HG03196 (cell line): ENCODE measurements around the gene PHF3.

Experiments used
- ATAC-seq: cut with Tn5 transposase; IDR thresholded peaks from one replicate; pipeline ENCODE4 v1.9.1; 2021; ENCODE audit not compliant: unreplicated experiment

Gene PHF3

GRCh38 chr6:63643862-63644261, 8.3 kb downstream of the PHF3 start:
- ATAC-seq, result no peak

- no peak for ATAC-seq
These were observed 9.2 kb downstream of the PHF3 start for GRCh38 chr6:63644668-63645326.

DNA sequence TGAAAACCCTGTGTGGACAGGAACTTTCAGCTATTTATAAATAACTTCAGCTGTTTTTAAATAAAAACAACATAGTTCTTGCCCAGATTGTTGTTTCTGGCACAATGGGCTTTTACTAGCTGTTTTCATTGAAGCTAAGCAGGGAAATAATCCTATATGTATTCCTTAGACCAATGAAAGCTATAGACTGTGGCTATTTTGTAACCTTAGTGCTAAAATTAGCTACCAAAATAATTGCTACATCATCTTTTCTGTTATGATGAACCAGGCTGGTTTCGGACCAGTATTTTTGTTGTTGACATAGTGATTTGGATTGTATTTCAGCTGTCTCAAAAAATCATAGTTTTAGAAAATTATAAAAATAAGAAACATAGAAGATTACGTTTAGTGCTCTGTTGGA, 13.7 kb downstream of the PHF3 start:
- no peak for ATAC-seq

DNA sequence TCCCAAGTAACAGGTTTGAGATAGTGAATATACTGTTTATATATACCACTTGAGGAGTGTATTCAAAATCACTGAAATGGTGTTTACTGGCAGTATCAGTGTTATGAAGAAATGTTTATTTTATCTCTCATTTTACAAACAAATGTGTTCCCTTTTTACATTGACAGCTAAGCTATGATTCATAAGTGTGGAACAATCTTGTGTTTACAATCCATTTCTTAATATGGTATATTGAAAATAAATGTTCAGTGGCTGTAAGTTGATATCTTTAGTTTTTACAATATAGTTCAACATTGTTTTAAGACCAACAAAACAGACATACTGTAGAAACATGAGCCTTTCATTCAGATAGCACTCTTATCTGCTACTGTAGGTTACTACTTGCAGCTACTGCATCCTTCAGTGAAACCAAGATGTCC, 14.3 kb downstream of the PHF3 start:
- ATAC-seq, result no peak

GRCh38 chr6:63652980-63653379, 17.4 kb downstream of the PHF3 start:
- ATAC-seq, result no peak

DNA sequence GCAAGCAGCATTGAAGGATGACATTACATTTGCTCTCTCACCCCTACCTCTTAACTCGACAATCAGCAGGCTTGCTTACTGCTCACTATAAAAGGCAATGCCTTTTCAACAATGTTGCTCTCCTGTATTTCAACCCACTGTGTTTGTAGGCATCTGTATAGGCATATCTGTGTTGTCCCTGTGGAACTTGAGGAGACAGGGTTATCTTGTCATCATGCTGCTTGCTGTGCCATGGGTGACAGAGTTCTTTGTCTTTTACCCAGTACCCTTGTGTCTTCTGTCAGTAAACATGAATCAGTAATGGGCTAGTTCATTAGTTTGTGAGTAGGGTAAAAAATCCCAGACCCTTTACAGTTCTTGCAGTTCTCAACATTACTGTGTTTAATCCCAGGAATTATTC, 25.2 kb downstream of the PHF3 start:
- ATAC-seq, result no peak

GRCh38 chr6:63661769-63662168, 26.2 kb downstream of the PHF3 start:
- ATAC-seq, result no peak

DNA sequence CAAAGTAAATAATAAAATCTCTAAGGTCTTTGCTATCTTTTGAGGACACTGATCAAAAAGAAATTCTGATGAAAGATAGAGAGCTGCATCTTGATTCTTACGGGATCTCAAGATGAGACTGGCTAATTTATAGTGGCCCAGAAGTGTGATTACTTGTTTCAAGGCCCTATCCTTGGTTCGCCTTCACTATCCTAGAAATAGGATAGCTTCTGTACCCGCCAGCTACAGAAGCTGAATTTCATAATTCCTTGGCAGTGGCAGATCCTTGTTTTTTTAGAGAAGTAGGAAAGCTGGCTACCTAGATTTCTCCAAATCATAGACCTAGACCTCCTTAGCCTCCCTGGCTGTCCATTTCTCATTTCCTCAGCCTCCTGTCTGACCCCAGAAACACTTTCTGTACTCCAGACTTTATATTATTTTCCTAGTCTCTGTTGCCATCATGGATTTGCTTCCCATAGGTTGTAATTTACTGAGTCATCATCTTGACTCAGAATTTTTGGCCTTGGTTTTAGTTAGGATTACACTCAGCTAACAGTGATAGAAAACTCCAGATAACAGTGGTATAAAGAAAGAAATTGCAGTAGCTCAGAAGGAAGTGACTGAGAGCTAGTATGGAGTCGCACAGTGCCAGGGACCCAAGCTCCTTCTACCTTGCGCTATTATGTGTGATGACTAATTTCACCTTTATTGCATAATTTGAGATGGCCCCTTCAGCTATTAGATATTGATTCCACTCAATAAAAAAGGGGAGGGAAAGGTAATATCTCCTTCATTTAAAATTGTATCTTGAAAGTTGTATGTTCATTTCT, 27.7 kb downstream of the PHF3 start:
- ATAC-seq, result no peak

- ATAC-seq, result no peak
These were observed 28.3 kb downstream of the PHF3 start for GRCh38 chr6:63663956-63664281.

- no peak for ATAC-seq
These were observed 35.6 kb downstream of the PHF3 start for GRCh38 chr6:63671098-63671754.

- ATAC-seq, result no peak
These were observed 37.1 kb downstream of the PHF3 start for GRCh38 chr6:63672582-63673129.

- no peak for ATAC-seq
These were observed 38.1 kb downstream of the PHF3 start for GRCh38 chr6:63673692-63674091.

DNA sequence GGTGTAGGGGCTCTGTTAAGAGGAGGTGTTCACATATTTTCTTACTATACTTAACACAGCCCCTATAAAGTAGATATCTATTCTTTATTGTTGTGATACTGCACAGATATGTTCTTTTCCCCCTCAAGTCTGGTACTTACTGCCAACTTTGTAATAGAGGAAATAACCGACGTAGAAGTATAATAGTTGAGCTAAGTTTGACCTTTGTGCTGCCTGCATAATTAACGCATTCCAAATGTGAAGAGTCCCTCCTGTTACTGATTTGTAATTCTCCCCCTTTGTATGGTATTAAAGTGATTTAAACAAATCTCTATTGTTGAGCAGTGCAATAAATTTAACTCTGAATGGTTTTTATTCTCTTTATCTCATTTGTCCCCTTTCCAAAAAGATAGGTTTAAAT, 39.0 kb downstream of the PHF3 start:
- ATAC-seq, result no peak

- no peak for ATAC-seq
These were observed 39.5 kb downstream of the PHF3 start for GRCh38 chr6:63675138-63675537.

GRCh38 chr6:63676412-63677114, 41.0 kb downstream of the PHF3 start:
- no peak for ATAC-seq

DNA sequence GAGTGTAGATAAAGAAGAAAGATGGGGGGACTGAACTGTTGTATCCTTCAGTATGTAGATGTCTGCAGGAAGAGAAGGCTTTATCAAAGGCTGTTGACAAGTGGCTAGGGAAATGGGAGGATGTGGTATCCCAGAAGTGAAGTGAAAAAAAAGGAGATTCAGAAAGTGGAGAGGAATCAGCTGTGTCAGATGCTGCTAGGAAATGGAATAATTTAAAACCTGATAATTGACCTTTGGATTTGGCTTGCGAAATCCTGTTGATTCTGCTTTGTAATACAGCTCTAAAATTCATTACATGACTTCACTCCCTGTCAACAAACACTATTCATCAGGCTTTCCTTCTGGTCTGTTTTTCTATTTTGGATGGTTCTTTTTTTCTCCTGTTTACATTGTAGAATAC, 41.7 kb downstream of the PHF3 start:
- ATAC-seq, result no peak

DNA sequence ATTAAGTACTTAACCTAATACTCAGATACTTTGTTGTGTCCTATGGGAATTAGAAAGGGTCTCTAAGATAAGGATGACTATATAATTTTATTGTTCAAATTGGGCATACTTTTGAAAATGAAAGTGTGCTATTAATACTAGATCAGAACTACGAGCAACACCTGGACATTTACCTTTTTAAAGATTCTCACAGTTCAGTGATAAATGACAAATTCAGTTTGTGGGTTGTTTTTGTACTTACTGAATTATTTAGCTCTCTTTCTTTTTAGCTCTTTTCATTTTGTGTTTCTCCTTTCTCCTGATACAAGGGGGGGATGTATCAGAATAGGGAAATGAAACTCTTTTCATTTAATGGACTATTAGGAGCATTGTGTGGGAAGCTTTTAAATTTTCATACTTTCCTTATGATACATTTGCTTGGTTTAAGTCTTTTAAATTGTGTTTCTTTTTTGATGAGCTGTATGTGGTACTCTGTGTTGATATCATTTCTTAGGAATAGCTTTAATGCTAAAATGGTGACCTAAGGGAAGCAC, 47.5 kb downstream of the PHF3 start:
- ATAC-seq, result no peak

DNA sequence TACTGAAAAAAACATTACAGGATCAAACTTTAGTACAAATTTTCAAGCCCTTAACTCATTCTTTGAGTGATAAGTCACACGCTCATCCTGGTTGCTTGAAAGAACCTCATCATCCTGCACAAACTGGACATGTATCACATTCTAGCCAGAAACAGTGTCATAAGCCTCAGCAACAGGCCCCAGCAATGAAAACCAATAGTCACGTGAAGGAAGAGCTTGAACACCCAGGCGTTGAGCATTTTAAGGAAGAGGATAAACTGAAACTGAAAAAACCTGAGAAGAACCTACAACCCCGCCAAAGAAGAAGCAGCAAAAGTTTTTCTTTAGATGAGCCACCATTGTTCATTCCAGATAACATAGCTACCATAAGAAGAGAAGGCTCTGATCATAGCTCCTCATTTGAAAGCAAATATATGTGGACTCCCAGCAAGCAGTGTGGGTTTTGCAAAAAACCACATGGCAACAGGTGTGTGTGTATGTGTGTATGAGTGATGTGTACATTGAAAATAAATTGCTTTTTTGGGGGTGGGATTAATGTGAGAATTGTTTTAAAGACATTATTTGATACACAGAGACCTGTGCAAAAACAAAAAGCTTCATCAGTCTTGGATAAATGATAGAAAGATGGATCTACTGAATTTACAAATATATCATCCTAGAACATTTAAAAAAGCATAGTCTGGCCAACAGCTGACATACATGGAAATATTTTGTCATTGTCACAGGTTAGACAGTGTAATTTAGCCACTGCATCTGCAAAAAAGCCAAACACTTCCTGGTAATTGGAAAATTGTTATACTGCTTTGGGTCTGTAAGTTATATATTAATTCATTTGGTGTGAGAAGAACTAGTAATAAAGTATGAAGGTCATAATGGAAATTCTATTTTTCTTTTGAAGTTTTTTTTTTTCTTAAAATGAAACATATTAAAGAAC, 50.1 kb downstream of the PHF3 start:
- ATAC-seq, result peak; percentile 72

- no peak for ATAC-seq
These were observed 53.8 kb downstream of the PHF3 start for GRCh38 chr6:63689421-63689820.

GRCh38 chr6:63690221-63690620, 54.6 kb downstream of the PHF3 start:
- ATAC-seq, result no peak
